Neural cell (in vitro differentiated cells): Measurements from ENCODE around the gene LSM8. TPM values are rescaled to one million over a fixed set of nuclear protein-coding genes. Genes with fewer than 3 reads are reported as not detected.
A peak's percentile ranks its signal among the peaks of the same experiment; 100 is the strongest.

Experiments
- H2AFZ ChIP-seq: fragments of 200-600, 300-800 bp; sonication (generic), shearing (Covaris generic); 2 replicates; pipeline ENCODE4 v1.6.0; 2014; ENCODE audit warnings: low read depth, mild to moderate bottlenecking, antibody characterized with exemption, low read length, moderate library complexity
- H3F3A ChIP-seq: fragments of 200-600 bp; shearing (Covaris generic); 2 replicates; pipeline ENCODE4 v1.6.1; 2016; ENCODE audit warnings: mild to moderate bottlenecking, moderate library complexity, mixed read lengths, antibody characterized with exemption, low read length; ENCODE audit not compliant: insufficient read depth, poor library complexity, severe bottlenecking
- H3K27ac ChIP-seq: fragments of 200-600, 300-800 bp; sonication (generic), shearing (Covaris generic); 2 replicates; pipeline ENCODE4 v1.5.1; 2014; ENCODE audit warnings: mild to moderate bottlenecking, low read length, moderate library complexity
- H3K27me3 ChIP-seq: fragments of 300-800, 200-600 bp; sonication (generic), shearing (Covaris generic); 2 replicates; pipeline ENCODE4 v1.6.0; 2014; ENCODE audit warnings: mild to moderate bottlenecking, low read depth, low read length, moderate library complexity; ENCODE audit not compliant: insufficient read depth
- H3K36me3 ChIP-seq: fragments of 300-800, 200-600 bp; sonication (generic), shearing (Covaris generic); 2 replicates; pipeline ENCODE4 v1.5.1; 2014; ENCODE audit warnings: mild to moderate bottlenecking, antibody characterized with exemption, low read length, moderate library complexity; ENCODE audit not compliant: insufficient read depth
- H3K4me2 ChIP-seq: fragments of 300-800, 200-600 bp; sonication (generic), shearing (Covaris generic); 2 replicates; pipeline ENCODE4 v1.6.0; 2014; ENCODE audit warnings: mild to moderate bottlenecking, low read length
- H3K4me3 ChIP-seq: fragments of 300-800, 200-600 bp; sonication (generic), shearing (Covaris generic); 2 replicates; pipeline ENCODE4 v1.5.1; 2014; ENCODE audit warnings: mild to moderate bottlenecking, low read length, moderate library complexity
- H3K79me2 ChIP-seq: fragments of 200-600 bp; shearing (Covaris generic); replicated peaks from 2 replicates; pipeline ENCODE4 v1.6.0; 2014; ENCODE audit warnings: mild to moderate bottlenecking, low read length, moderate library complexity; ENCODE audit not compliant: insufficient read depth
- H3K9ac ChIP-seq: fragments of 300-800, 200-600 bp; sonication (generic), shearing (Covaris generic); 2 replicates; pipeline ENCODE4 v1.6.1; 2016; ENCODE audit warnings: mild to moderate bottlenecking, low read length, mixed read lengths
- H3K9me2 ChIP-seq: fragments of 200-600 bp; shearing (Covaris generic); 2 replicates; pipeline ENCODE4 v1.6.1; 2016; ENCODE audit warnings: mild to moderate bottlenecking, low read length, mixed read lengths; ENCODE audit not compliant: insufficient read depth
- H3K9me3 ChIP-seq: fragments of 200-600, 300-800 bp; sonication (generic), shearing (Covaris generic); 2 replicates; pipeline ENCODE4 v1.6.1; 2016; ENCODE audit warnings: mild to moderate bottlenecking, mixed run types, low read length, moderate library complexity, mixed read lengths
- H4K20me1 ChIP-seq: fragments of 200-600 bp; shearing (Covaris generic); 2 replicates; pipeline ENCODE4 v1.6.1; 2016; ENCODE audit warnings: mild to moderate bottlenecking, mixed run types; ENCODE audit not compliant: insufficient read depth
- EP300 ChIP-seq: fragments of 450-650 bp; conservative IDR thresholded peaks from 2 replicates; pipeline ENCODE4 v1.6.1; 2014; ENCODE audit warnings: antibody characterized with exemption, mild to moderate bottlenecking, moderate library complexity; ENCODE audit not compliant: poor library complexity, severe bottlenecking
- EZH2 ChIP-seq: fragments of 200-600, 300-800 bp; shearing (Covaris generic), sonication (generic); IDR thresholded peaks from 2 replicates; pipeline ENCODE4 v1.6.1; 2014; ENCODE audit warnings: antibody characterized with exemption, low read length, borderline replicate concordance, mild to moderate bottlenecking; ENCODE audit not compliant: insufficient read depth, poor library complexity, severe bottlenecking
- MXI1 ChIP-seq: fragments of 450-650 bp; conservative IDR thresholded peaks from 2 replicates; pipeline ENCODE4 v1.6.1; 2014; ENCODE audit warnings: antibody characterized with exemption, mild to moderate bottlenecking; ENCODE audit not compliant: poor library complexity, severe bottlenecking
- POLR2AphosphoS5 ChIP-seq: IDR thresholded peaks from 2 replicates; pipeline ENCODE4 v1.6.1; 2012
- RAD21 ChIP-seq: fragments of 450-650 bp; conservative IDR thresholded peaks from 2 replicates; pipeline ENCODE4 v1.6.1; 2014; ENCODE audit warnings: antibody characterized with exemption, mild to moderate bottlenecking, moderate library complexity
- SMC3 ChIP-seq: fragments of 450-650 bp; conservative IDR thresholded peaks from 2 replicates; pipeline ENCODE4 v1.6.1; 2014; ENCODE audit warnings: antibody characterized with exemption, mild to moderate bottlenecking, moderate library complexity; ENCODE audit not compliant: poor library complexity
- TAF1 ChIP-seq: IDR thresholded peaks from 2 replicates; pipeline ENCODE4 v1.6.1; 2012; ENCODE audit warnings: low read depth
- polyA plus RNA-seq: library from polyadenylated mRNA; depleted of rRNA; stranded (reverse); fragments of >200 nt; gene quantifications from 2 replicates; pipeline ENCODE4 v1.2.3, GENCODE V29; 2014
- TF ChIP-seq, protein P1 (sequence below): IDR thresholded peaks from 2 replicates; pipeline ENCODE4 v1.6.1; 2012; ENCODE audit warnings: borderline replicate concordance
- TF ChIP-seq, protein P2 (sequence below): fragments of 450-650 bp; IDR thresholded peaks from 2 replicates; pipeline ENCODE4 v1.5.1; 2014; ENCODE audit warnings: antibody characterized with exemption, mild to moderate bottlenecking, moderate library complexity; ENCODE audit not compliant: poor library complexity, severe bottlenecking

The LSM8 gene
- polyA plus RNA-seq, 1 donor from 2014 or later = 157 TPM

- Histone ChIP-seq H3K9ac (peak overlapping the region; percentile 81), H4K20me1 (no peaks in the 10 kb centered on the region), H3K27me3 (no peaks in the 10 kb centered on the region), H3K9me3 (no peaks in the 10 kb centered on the region), H3K4me2 (peak overlapping the region; percentile 92), H2AFZ (peak overlapping the region; percentile 93), H3K36me3 (peaks cover 8% of the 10 kb centered on the region), H3F3A (no peaks in the 10 kb centered on the region), H3K79me2 (peaks cover 38% of the 10 kb centered on the region), H3K4me3 (peak overlapping the region; percentile 91), H3K27ac (peak overlapping the region; percentile 77), H3K9me2 (no peaks in the 10 kb centered on the region)
- TF ChIP-seq MXI1 = no peak
- TF ChIP-seq TAF1 = no peak
- TF ChIP-seq, protein P1, sequence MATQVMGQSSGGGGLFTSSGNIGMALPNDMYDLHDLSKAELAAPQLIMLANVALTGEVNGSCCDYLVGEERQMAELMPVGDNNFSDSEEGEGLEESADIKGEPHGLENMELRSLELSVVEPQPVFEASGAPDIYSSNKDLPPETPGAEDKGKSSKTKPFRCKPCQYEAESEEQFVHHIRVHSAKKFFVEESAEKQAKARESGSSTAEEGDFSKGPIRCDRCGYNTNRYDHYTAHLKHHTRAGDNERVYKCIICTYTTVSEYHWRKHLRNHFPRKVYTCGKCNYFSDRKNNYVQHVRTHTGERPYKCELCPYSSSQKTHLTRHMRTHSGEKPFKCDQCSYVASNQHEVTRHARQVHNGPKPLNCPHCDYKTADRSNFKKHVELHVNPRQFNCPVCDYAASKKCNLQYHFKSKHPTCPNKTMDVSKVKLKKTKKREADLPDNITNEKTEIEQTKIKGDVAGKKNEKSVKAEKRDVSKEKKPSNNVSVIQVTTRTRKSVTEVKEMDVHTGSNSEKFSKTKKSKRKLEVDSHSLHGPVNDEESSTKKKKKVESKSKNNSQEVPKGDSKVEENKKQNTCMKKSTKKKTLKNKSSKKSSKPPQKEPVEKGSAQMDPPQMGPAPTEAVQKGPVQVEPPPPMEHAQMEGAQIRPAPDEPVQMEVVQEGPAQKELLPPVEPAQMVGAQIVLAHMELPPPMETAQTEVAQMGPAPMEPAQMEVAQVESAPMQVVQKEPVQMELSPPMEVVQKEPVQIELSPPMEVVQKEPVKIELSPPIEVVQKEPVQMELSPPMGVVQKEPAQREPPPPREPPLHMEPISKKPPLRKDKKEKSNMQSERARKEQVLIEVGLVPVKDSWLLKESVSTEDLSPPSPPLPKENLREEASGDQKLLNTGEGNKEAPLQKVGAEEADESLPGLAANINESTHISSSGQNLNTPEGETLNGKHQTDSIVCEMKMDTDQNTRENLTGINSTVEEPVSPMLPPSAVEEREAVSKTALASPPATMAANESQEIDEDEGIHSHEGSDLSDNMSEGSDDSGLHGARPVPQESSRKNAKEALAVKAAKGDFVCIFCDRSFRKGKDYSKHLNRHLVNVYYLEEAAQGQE = no peak
- TF ChIP-seq RAD21 = no peak
- TF ChIP-seq EP300 = no peak
- TF ChIP-seq EZH2 = no peak
- TF ChIP-seq, protein P2, sequence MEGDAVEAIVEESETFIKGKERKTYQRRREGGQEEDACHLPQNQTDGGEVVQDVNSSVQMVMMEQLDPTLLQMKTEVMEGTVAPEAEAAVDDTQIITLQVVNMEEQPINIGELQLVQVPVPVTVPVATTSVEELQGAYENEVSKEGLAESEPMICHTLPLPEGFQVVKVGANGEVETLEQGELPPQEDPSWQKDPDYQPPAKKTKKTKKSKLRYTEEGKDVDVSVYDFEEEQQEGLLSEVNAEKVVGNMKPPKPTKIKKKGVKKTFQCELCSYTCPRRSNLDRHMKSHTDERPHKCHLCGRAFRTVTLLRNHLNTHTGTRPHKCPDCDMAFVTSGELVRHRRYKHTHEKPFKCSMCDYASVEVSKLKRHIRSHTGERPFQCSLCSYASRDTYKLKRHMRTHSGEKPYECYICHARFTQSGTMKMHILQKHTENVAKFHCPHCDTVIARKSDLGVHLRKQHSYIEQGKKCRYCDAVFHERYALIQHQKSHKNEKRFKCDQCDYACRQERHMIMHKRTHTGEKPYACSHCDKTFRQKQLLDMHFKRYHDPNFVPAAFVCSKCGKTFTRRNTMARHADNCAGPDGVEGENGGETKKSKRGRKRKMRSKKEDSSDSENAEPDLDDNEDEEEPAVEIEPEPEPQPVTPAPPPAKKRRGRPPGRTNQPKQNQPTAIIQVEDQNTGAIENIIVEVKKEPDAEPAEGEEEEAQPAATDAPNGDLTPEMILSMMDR = no peak
- no peak for TF ChIP-seq SMC3
- no peak for TF ChIP-seq POLR2AphosphoS5
These were observed 1.2 kb upstream of the LSM8 start for GRCh38 chr7:118182593-118183427.

DNA sequence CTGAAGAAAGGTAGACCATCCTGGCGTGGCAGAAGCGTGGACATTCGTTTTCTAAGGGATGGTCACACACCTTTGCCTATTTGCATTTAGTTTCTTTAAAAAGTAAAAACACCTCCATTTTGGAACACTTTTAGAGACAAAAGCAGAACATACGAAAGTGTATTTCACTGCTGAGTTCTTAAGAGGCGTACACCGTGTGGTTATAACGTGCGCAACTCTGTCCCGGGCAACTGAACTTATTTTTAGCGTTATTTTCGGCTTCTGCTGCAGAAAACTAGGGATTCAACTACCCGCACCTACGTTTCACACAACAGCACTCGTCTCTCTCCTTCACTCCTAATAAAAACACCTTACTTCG, 557 bp upstream of the LSM8 start:
- H3K4me3 ChIP-seq = peak overlapping the region; percentile 91
- H3K36me3 ChIP-seq = peaks cover 13% of the 10 kb centered on the region
- H2AFZ ChIP-seq = peak overlapping the region; percentile 93
- peak overlapping the region; percentile 77 for H3K27ac ChIP-seq
- peak overlapping the region; percentile 81 for H3K9ac ChIP-seq
- no peaks in the 10 kb centered on the region for H3K9me3 ChIP-seq
- H4K20me1 ChIP-seq = no peaks in the 10 kb centered on the region
- H3F3A ChIP-seq = no peaks in the 10 kb centered on the region
- H3K4me2 ChIP-seq = peak overlapping the region; percentile 92
- H3K79me2 ChIP-seq = peaks cover 43% of the 10 kb centered on the region
- no peaks in the 10 kb centered on the region for H3K9me2 ChIP-seq
- TF ChIP-seq SMC3 = no peak
- TF ChIP-seq, protein P2 = no peak
- TF ChIP-seq MXI1 = no peak
- TF ChIP-seq POLR2AphosphoS5 = no peak
- TF ChIP-seq, protein P1 = no peak
- TF ChIP-seq EP300 = no peak
- no peak for TF ChIP-seq TAF1
- TF ChIP-seq EZH2 = no peak
- TF ChIP-seq RAD21 = no peak
- H3K27me3 ChIP-seq = no peaks in the 10 kb centered on the region
